Right lobe of liver (tissue), 6 donors: ENCODE data around the gene CRTC1. TPM values are rescaled to one million over a fixed set of nuclear protein-coding genes. Genes with fewer than 3 reads are reported as not detected.

Experiments
- ATAC-seq, 4 donors: fragments of 200-7000 bp; cut with Tn5 transposase; one replicate each; pipeline ENCODE4 v1.9.1; 2020; ENCODE audit warnings: mild to moderate bottlenecking in 4 of 4, moderate library complexity in 4 of 4
- DNase-seq, 3 donors: peaks; one replicate each; pipeline ENCODE4 v3.0.0-alpha.2; 2020
- H3K27ac ChIP-seq, 3 donors: fragments of 200-600 bp; one replicate each; pipeline ENCODE4 v1.8.0; 2022
- H3K27me3 ChIP-seq, 2 donors: fragments of 200-600 bp; one replicate each; pipeline ENCODE4 v1.8.0; 2022
- H3K36me3 ChIP-seq, 4 donors: fragments of 200-600 bp; sonication (generic) in 1 of 4; one replicate each; pipeline versions ENCODE4 v1.5.1 to v1.8.0; 2017 to 2022; ENCODE audit warnings: control low read depth in 1 of 4
- H3K4me1 ChIP-seq, 4 donors: fragments of 200-600 bp; sonication (generic) in 1 of 4; one replicate each; pipeline versions ENCODE4 v1.5.1 to v1.8.0; 2017 to 2022; ENCODE audit warnings: control low read depth in 1 of 4
- H3K4me3 ChIP-seq, 3 donors: fragments of 200-600 bp; one replicate each; pipeline ENCODE4 v1.8.0; 2022
- H3K9me3 ChIP-seq, 4 donors: fragments of 200-600 bp; sonication (generic) in 1 of 4; one replicate each; pipeline versions ENCODE4 v1.5.1 to v1.8.0; 2017 to 2022; ENCODE audit warnings: control low read depth in 1 of 4
- POLR2A ChIP-seq: fragments of 450-650 bp; IDR thresholded peaks from one replicate; pipeline ENCODE4 v1.6.1; 2017; ENCODE audit warnings: antibody characterized with exemption, mild to moderate bottlenecking
- WGBS: methylation state at CpG from one replicate; pipeline ENCODE4 v1.1.6; 2018; ENCODE audit warnings: low coverage, low lambda C conversion rate; ENCODE audit not compliant: insufficient coverage; ENCODE audit errors: missing lambda C conversion rate; 5-methylcytosine and 5-hydroxymethylcytosine counted together
- intact Hi-C, 2 donors: fragments of 100-400 bp; cut with DNase I; formaldehyde crosslinking; loops; one replicate each; pipeline versions ENCODE4 v1.11.2 to v1.14.1; 2022
- total RNA-seq, 6 experiments: library from RNA; depleted of rRNA in 2 of 6; stranded (reverse); fragments of >200 nt in 2 of 6; fragmentation: NEBNext Ultra II Directional in 3 of 6; extraction: Animal tissue kit (Norgen Biotek cat#: 25700) in 3 of 6; gene quantifications; one replicate each; pipeline versions ENCODE4 v1.1.0 to v1.2.4, GENCODE V29; 2016 to 2023
- TF ChIP-seq, protein P1 (sequence below), 4 donors: fragments of 200-600 bp in 3 of 4; fragments of 450-650 bp in 1 of 4; IDR thresholded peaks; one replicate each; pipeline versions ENCODE4 v1.5.1 to v1.8.0; 2016 to 2022; ENCODE audit warnings: antibody characterized with exemption in 4 of 4, mild to moderate bottlenecking in 2 of 4
- donor health status: DM: no; HTN: yes; CAD: no.
- donor health status: DM: no; HTN: no; CAD: no.
- donor health status: DM: no; HTN: no; CAD: no.
- donor health status: DM: no; HTN: yes; CAD: no.
- donor health status: DM: no; HTN: yes; CAD: no.

The CRTC1 gene
- total RNA-seq, 6 experiments from 2014 or later: 1.7 to 7.2 (median 4.9) TPM

DNA sequence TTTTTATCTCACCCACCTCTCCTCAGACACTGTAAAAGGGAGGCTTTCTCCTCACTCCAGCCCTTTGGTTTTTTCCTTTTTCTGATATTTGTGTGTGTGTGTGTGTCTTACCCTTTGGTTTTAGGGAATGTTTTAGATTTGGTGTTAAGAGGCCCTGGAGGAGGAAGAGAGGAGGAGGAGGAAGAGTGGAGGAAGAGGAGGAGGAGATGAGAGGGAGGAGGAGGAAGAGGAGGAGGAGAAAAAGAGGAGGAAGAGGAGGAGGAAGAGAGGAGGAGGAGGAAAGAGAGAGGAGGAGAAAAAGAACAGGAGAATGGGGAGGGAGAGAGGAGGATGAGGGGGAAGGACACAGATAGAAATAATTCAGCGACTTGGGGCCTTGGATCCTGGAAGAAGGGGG is 36.1 kb upstream of the CRTC1 start:
- H3K27me3 ChIP-seq: no peaks in the 10 kb centered on the region
- no peaks in the 10 kb centered on the region for H3K4me1 ChIP-seq
- 75% methylated on average over 1 of the region's 1 CpG for WGBS
- no peak overlapping the region for H3K4me3 ChIP-seq
- H3K9me3 ChIP-seq: no peaks in the 10 kb centered on the region
- DNase-seq (no peak), ATAC-seq (no peak)
- no peak overlapping the region for H3K27ac ChIP-seq
- TF ChIP-seq POLR2A: no peak
- TF ChIP-seq, protein P1, sequence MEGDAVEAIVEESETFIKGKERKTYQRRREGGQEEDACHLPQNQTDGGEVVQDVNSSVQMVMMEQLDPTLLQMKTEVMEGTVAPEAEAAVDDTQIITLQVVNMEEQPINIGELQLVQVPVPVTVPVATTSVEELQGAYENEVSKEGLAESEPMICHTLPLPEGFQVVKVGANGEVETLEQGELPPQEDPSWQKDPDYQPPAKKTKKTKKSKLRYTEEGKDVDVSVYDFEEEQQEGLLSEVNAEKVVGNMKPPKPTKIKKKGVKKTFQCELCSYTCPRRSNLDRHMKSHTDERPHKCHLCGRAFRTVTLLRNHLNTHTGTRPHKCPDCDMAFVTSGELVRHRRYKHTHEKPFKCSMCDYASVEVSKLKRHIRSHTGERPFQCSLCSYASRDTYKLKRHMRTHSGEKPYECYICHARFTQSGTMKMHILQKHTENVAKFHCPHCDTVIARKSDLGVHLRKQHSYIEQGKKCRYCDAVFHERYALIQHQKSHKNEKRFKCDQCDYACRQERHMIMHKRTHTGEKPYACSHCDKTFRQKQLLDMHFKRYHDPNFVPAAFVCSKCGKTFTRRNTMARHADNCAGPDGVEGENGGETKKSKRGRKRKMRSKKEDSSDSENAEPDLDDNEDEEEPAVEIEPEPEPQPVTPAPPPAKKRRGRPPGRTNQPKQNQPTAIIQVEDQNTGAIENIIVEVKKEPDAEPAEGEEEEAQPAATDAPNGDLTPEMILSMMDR (IDR thresholded peaks at IDR 0.05): no peak
- intact Hi-C loops: no loop called here
- no peaks in the 10 kb centered on the region for H3K36me3 ChIP-seq

DNA sequence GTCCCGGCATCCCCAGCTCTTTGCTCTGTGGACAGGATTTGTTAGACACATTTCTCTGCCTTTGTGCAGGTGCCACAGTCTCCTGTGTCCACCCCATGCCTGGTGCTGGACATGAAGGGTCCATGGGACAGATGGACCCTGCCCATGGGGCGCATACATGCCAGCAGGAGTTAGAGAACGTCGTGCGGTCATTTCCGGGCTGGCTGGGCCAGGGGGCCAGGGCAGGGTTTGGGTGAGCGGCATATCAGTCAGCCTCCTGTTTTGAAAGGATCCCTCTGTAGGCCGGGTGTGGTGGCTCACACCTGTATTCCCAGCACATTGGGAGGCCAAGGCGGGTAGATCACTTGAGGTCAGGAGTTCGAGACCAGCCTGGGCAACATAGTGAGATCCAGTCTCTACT is 35.7 kb upstream of the CRTC1 start:
- H3K9me3 ChIP-seq: no peaks in the 10 kb centered on the region
- no peaks in the 10 kb centered on the region for H3K4me1 ChIP-seq
- WGBS: 100% methylated on average over 2 of the region's 10 CpGs
- ATAC-seq (no peak), DNase-seq (no peak)
- intact Hi-C loops: no loop called here
- H3K36me3 ChIP-seq: no peaks in the 10 kb centered on the region
- H3K27ac ChIP-seq: no peak overlapping the region
- H3K27me3 ChIP-seq: no peaks in the 10 kb centered on the region
- H3K4me3 ChIP-seq: no peak overlapping the region
- TF ChIP-seq, protein P1 (IDR thresholded peaks at IDR 0.05): no peak
- no peak for TF ChIP-seq POLR2A

DNA sequence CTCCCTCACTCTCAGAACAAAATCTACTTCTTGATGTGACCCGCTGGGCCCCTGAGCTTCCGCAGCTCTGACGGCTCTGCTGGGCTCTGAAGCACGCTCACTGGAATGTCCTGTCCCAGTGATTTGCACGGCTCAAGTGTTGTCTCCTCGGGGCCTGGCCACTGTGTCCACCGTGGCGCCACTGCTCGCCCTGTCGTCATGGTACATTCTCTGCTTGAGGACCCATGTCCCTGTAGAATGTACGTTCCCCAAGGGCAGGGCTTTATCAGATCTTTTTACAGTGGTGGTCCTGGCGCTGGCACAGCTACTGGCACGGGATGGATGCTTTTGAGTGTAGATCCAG is 34.5 kb upstream of the CRTC1 start:
- peak overlapping the region; percentile 24 to 54 (median 47) for H3K27ac ChIP-seq

DNA sequence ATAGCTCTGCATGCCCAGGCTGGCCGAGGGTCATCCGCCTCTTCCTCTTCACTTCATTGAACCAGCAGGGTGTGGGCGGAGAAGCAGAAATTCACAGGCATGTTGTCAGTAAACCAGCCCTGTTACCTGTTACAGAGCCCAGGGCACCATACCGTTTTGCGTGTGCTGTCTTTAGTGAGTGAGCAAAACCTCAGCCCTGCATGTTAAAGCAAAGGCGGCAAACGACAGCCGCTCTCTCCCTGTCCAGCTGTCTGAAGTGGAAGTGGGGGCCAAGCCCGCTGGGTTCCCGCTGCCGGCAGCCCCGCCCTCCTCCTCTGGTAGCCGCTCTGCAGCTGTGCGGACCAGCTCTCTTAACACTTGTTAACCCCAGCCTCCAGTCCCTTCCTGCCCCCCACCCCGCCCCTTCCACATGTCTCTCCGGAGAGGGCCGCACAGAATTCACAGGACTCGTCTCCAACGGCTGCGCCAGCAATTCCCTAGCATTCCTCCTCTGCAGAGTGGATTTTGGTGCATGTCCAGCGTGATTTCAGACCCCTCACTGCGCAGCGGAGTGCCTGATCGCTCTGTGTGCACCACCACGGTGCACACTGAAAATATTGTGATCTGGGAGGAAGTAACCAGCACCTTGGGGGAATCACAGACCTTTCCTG is 34.0 kb upstream of the CRTC1 start:
- TF ChIP-seq POLR2A: no peak
- TF ChIP-seq, protein P1 (IDR thresholded peaks at IDR 0.05): no peak
- H3K9me3 ChIP-seq: no peaks in the 10 kb centered on the region
- intact Hi-C loops: no loop called here
- no peaks in the 10 kb centered on the region for H3K27me3 ChIP-seq
- no peak overlapping the region for H3K4me3 ChIP-seq
- ATAC-seq (peak; percentile 26 to 48 (median 36)), DNase-seq (no peak)
- no peaks in the 10 kb centered on the region for H3K36me3 ChIP-seq
- WGBS: 52% methylated on average over 15 of the region's 25 CpGs
- peak overlapping the region; percentile 40 to 54 (median 47) for H3K27ac ChIP-seq
- H3K4me1 ChIP-seq: no peaks in the 10 kb centered on the region

More for the DNA sequence above, 34.5 kb upstream of the CRTC1 start:
- Histone ChIP-seq H3K4me1 (no peaks in the 10 kb centered on the region), H3K27me3 (no peaks in the 10 kb centered on the region), H3K36me3 (no peaks in the 10 kb centered on the region), H3K9me3 (no peaks in the 10 kb centered on the region), H3K4me3 (no peak overlapping the region)
- no peak for TF ChIP-seq POLR2A
- TF ChIP-seq, protein P1 (IDR thresholded peaks at IDR 0.05): no peak
- intact Hi-C loops: no loop called here
- 89% methylated on average over 6 of the region's 13 CpGs for WGBS
- DNase-seq (no peak), ATAC-seq (peak in 1 of 4 donors; percentile 9)
